ENCODE measurements around the gene CEP350.

GRCh38 chr1:179926850-179927205 lies 27.8 kb upstream of the CEP350 start:
- no peak for TF ChIP-seq CTCF (IDR thresholded peaks at IDR 0.05; ENCODE audit: poor library complexity)
- TF ChIP-seq EZH2 (IDR thresholded peaks at IDR 0.05; ENCODE audit: borderline replicate concordance) = no peak
